Activated CD8-positive, alpha-beta T cell treated with anti-CD3 and anti-CD28 coated beads for 36 hours (primary cell): ENCODE results near the gene GPALPP1. TPM values are rescaled to one million over a fixed set of nuclear protein-coding genes. Genes with fewer than 3 reads are reported as not detected.
"Not testable (repeated sequence)": the region's sequence is repeated elsewhere in the genome, so short reads cannot be mapped to it uniquely, and the experiment has no call there.

Experiments used
- ATAC-seq: fragments of 200-7000 bp; cut with Tn5 transposase; one replicate; pipeline ENCODE4 v1.10.0; 2021; ENCODE audit warnings: mild to moderate bottlenecking, moderate library complexity
- CTCF ChIA-PET: fragments of 350-600 bp; sonication (Branson Sonifier 250); formaldehyde crosslinking; loops from one replicate; lab custom pipeline; 2021; ENCODE audit warnings: antibody characterized with exemption; lab: Charles Lee
- POLR2A ChIA-PET: fragments of 350-600 bp; sonication (Branson Sonifier 250); formaldehyde crosslinking; loops from one replicate; lab custom pipeline; 2021; ENCODE audit warnings: antibody characterized with exemption; lab: Charles Lee
- DNase-seq: peaks from one replicate; pipeline ENCODE4 v3.0.0-alpha.2; 2020
- H3K27ac Mint-ChIP-seq: one replicate; pipeline ENCODE4 v1.8.0; 2021; ENCODE audit warnings: mild to moderate bottlenecking, mixed read lengths
- H3K27me3 Mint-ChIP-seq: one replicate; pipeline ENCODE4 v1.8.0; 2021; ENCODE audit warnings: mixed read lengths
- H3K36me3 Mint-ChIP-seq: one replicate; pipeline ENCODE4 v1.8.0; 2021; ENCODE audit warnings: low read depth, mixed read lengths
- H3K4me1 Mint-ChIP-seq: one replicate; pipeline ENCODE4 v1.8.0; 2021; ENCODE audit warnings: low read depth, mixed read lengths
- H3K4me3 Mint-ChIP-seq: one replicate; pipeline ENCODE4 v1.8.0; 2021; ENCODE audit warnings: mild to moderate bottlenecking, moderate library complexity, mixed read lengths
- H3K9me3 Mint-ChIP-seq: one replicate; pipeline ENCODE4 v1.8.0; 2021; ENCODE audit warnings: mixed read lengths
- CTCF ChIP-seq: fragments of 200-600 bp; IDR thresholded peaks from one replicate; pipeline ENCODE4 v1.8.0; 2022; ENCODE audit warnings: antibody characterized with exemption, mild to moderate bottlenecking
- intact Hi-C: fragments of 100-400 bp; cut with micrococcal nuclease; formaldehyde crosslinking; loops from one replicate; pipeline ENCODE4 v1.10.0; 2022
- total RNA-seq, 2 experiments: library from RNA; stranded (reverse); gene quantifications; one replicate each; pipeline ENCODE4 v1.2.3, GENCODE V29; 2021

The GPALPP1 gene
- total RNA-seq, 2 experiments from 2014 or later, result 30.4 to 31.6 TPM

DNA sequence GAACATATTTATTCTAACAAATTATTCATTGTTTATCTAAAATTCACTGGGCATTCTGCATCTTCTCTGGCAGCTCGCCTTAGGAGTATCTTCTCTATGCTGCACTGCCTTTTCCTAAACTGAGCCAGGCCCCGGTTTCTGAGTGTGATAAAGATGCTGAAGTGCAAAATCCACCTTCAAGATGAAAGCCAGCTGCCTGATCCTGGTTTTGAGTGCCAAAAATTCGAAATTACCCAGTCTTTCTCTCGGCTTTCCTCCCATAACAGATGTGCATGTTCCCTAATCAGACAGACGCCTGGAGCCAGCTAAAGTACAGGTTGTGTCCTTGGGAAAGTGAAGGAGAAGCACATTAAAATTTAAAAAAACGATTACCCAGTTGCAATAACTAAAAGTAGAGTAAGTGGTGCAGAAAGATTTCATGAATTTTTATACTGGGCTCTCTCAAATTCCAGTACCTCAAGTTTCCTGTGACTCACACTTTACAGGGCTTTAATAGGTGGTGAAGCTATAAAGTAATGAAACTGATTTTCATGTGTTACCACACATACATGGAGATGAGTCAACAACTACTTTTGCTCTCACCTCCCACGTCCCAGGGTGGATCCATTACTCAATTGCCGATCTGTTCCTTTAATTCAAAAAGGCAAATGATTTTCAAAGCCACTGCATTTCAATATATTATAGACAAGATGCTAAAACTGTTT, 66.0 kb downstream of the GPALPP1 start:
- Mint-ChIP-seq H3K4me1 (peaks cover 25% of the 10 kb centered on the region), H3K27me3 (peaks cover 35% of the 10 kb centered on the region), H3K27ac (no peak overlapping the region), H3K4me3 (peak overlapping the region; percentile 2), H3K36me3 (no peaks in the 10 kb centered on the region), H3K9me3 (no peaks in the 10 kb centered on the region)
- POLR2A ChIA-PET, result interaction anchor here (0.6 to 1.3 kb wide), 5 partner anchors 9 to 859 kb away, joined by 3 to 4 read pairs (median 3); no protein-coding TSS in a partner anchor
- TF ChIP-seq CTCF, result no peak
- CTCF ChIA-PET, result interaction anchor here (0.8 to 9.8 kb wide), 8 partner anchors 7 to 254 kb away, joined by 3 to 49 read pairs (median 4); partner anchors contain the start of gene GTF2F2
- intact Hi-C loops, result loop anchor here (10.0 kb wide), 1 partner anchor 49 kb away; no protein-coding TSS in a partner anchor
- ATAC-seq (peak; percentile 98), DNase-seq (peak; percentile 89)

GRCh38 chr13:45055902-45056648, 66.7 kb downstream of the GPALPP1 start:
- ChIA-PET POLR2A (interaction anchor here (0.7 to 1.3 kb wide), 2 partner anchors 245 to 859 kb away, joined by 3 read pairs; no protein-coding TSS in a partner anchor), CTCF (interaction anchor here (0.9 to 9.8 kb wide), 6 partner anchors 8 to 253 kb away, joined by 3 to 49 read pairs (median 7); partner anchors contain the start of gene GTF2F2)
- intact Hi-C loops, result loop anchor here (10.0 kb wide), 1 partner anchor 49 kb away; no protein-coding TSS in a partner anchor
- DNase-seq, result peak; percentile 49
- peaks cover 31% of the 10 kb centered on the region for H3K27me3 Mint-ChIP-seq
- peak overlapping the region; percentile 2 for H3K4me3 Mint-ChIP-seq
- no peak for TF ChIP-seq CTCF
- H3K9me3 Mint-ChIP-seq, result no peaks in the 10 kb centered on the region
- no peak overlapping the region for H3K27ac Mint-ChIP-seq
- H3K4me1 Mint-ChIP-seq, result peaks cover 25% of the 10 kb centered on the region
- no peaks in the 10 kb centered on the region for H3K36me3 Mint-ChIP-seq
- peak; percentile 52 for ATAC-seq

DNA sequence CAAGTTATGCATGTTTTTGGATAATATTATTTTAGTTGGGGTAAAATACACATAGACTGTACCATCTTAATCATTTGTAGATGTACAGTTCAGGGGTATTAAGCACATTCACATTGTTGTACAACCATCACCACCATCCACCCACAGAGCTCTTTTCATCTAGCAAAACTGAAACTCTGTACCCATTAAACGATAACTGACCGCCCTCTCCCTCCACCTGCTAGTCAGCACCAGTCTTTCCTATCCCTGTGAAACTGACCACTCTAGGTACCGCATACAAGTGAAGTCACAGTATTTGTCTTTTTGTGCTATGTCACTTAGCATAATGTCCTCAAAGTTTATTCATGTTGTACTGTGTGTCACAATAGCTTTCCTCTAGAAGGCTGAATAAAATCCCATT, 70.7 kb downstream of the GPALPP1 start:
- intact Hi-C loops, result no loop called here
- ChIA-PET POLR2A (no interaction called here), CTCF (interaction anchor here (9.8 kb wide), 1 partner anchor 12 kb away, joined by 49 read pairs; no protein-coding TSS in a partner anchor)
- Mint-ChIP-seq H3K27me3 (peaks cover 20% of the 10 kb centered on the region), H3K36me3 (no peaks in the 10 kb centered on the region), H3K4me3 (no peak overlapping the region), H3K27ac (no peak overlapping the region), H3K9me3 (no peaks in the 10 kb centered on the region), H3K4me1 (peaks cover 21% of the 10 kb centered on the region)
- ATAC-seq, result no peak
- no peak for DNase-seq
- no peak for TF ChIP-seq CTCF

DNA sequence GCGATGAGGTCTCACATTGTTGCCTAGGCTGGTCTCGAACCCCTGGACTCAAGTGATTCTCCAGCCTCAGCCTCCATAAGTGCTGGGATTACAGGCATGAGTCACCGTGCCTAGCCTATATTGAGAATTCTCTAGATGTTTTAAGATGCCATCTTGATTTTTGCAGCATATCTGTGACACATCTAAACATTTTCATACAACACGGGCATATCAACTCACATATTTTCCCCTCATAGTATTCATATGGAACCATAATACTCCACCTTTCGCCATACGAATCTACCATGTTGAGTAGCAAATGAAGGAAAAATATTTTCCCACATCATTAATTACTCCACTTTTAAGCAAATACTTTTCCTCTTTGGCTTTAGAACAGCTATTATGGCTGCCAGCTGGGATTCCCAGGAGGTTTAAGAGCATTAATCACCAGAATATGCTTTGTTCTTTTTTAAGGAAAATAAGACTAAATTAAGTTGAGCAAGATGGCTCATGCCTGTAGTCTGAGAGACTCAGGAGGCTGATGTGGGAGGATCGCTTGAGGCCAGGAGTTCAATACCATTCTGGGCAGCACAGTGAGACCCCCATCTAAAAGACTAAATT, 74.0 kb downstream of the GPALPP1 start:
- no peak for ATAC-seq
- peaks cover 25% of the 10 kb centered on the region for H3K27me3 Mint-ChIP-seq
- no peaks in the 10 kb centered on the region for H3K9me3 Mint-ChIP-seq
- ChIA-PET CTCF (interaction anchor here (9.8 kb wide), 1 partner anchor 15 kb away, joined by 49 read pairs; no protein-coding TSS in a partner anchor), POLR2A (no interaction called here)
- peaks cover 4% of the 10 kb centered on the region for H3K4me1 Mint-ChIP-seq
- H3K27ac Mint-ChIP-seq, result no peak overlapping the region
- TF ChIP-seq CTCF, result no peak
- intact Hi-C loops, result no loop called here
- no peak for DNase-seq
- H3K36me3 Mint-ChIP-seq, result no peaks in the 10 kb centered on the region
- H3K4me3 Mint-ChIP-seq, result no peak overlapping the region

- H3K36me3 Mint-ChIP-seq, ATAC-seq, DNase-seq, H3K4me3 Mint-ChIP-seq, H3K27ac Mint-ChIP-seq, H3K4me1 Mint-ChIP-seq, H3K9me3 Mint-ChIP-seq, POLR2A ChIA-PET, intact Hi-C loops: not testable (repeated sequence)
- CTCF ChIA-PET, result interaction anchor here (9.8 kb wide), 1 partner anchor 16 kb away, joined by 49 read pairs; no protein-coding TSS in a partner anchor
- peaks cover 28% of the 10 kb centered on the region for H3K27me3 Mint-ChIP-seq
Observed at GRCh38 chr13:45063889-45064288, 74.6 kb downstream of the GPALPP1 start.
